Measurements from ENCODE around the gene DHRS7B.

- no peak for TF ChIP-seq POLR2AphosphoS5 (IDR thresholded peaks at IDR 0.05; ENCODE audit: low read depth, low read length)
- no peak for TF ChIP-seq TAF1 (IDR thresholded peaks at IDR 0.05; ENCODE audit: borderline replicate concordance, insufficient read depth, low read length)
- TF ChIP-seq SIN3A (IDR thresholded peaks at IDR 0.05; ENCODE audit: borderline replicate concordance, insufficient read depth, low read length) = no peak
- TF ChIP-seq REST (IDR thresholded peaks at IDR 0.05; ENCODE audit: insufficient read depth in 1 of 2, low read depth in 2 of 2, low read length in 2 of 2) = no peak
Observed at GRCh38 chr17:21119919-21120249, 6.9 kb upstream of the DHRS7B start.
